HG02884 (cell line): ENCODE data around the gene KRT79.
"Not testable (repeated sequence)": the region's sequence is repeated elsewhere in the genome, so short reads cannot be mapped to it uniquely, and the experiment has no call there.

Experiments used
- ATAC-seq: cut with Tn5 transposase; IDR thresholded peaks from one replicate; pipeline ENCODE4 v1.9.1; 2021; ENCODE audit warnings: mild to moderate bottlenecking, moderate library complexity; ENCODE audit not compliant: unreplicated experiment

KRT79 gene

GRCh38 chr12:52807544-52808470, 26.3 kb downstream of the KRT79 start:
- no peak for ATAC-seq

GRCh38 chr12:52806821-52807543, 27.1 kb downstream of the KRT79 start:
- no peak for ATAC-seq

- no peak for ATAC-seq
These were observed 27.8 kb downstream of the KRT79 start for GRCh38 chr12:52806169-52806811.

GRCh38 chr12:52805739-52806138, 28.4 kb downstream of the KRT79 start:
- ATAC-seq = no peak

- no peak for ATAC-seq
These were observed 29.1 kb downstream of the KRT79 start for GRCh38 chr12:52805000-52805399.

GRCh38 chr12:52802442-52802841, 31.7 kb downstream of the KRT79 start:
- ATAC-seq = no peak

GRCh38 chr12:52801773-52802172, 32.3 kb downstream of the KRT79 start:
- no peak for ATAC-seq

GRCh38 chr12:52800259-52800917, 33.7 kb downstream of the KRT79 start:
- ATAC-seq = no peak

GRCh38 chr12:52799505-52800211, 34.5 kb downstream of the KRT79 start:
- no peak for ATAC-seq

- ATAC-seq = no peak
These were observed 35.2 kb downstream of the KRT79 start for GRCh38 chr12:52798671-52799504.

- ATAC-seq = no peak
These were observed 36.0 kb downstream of the KRT79 start for GRCh38 chr12:52798003-52798670.

- no peak for ATAC-seq
These were observed 36.6 kb downstream of the KRT79 start for GRCh38 chr12:52797529-52797894.

GRCh38 chr12:52796839-52797528, 37.1 kb downstream of the KRT79 start:
- ATAC-seq = no peak

- ATAC-seq = no peak
These were observed 37.7 kb downstream of the KRT79 start for GRCh38 chr12:52796429-52796794.

- ATAC-seq = no peak
These were observed 38.2 kb downstream of the KRT79 start, which contains the start of gene KRT3 for GRCh38 chr12:52795694-52796428. TSS of gene KRT3 (minus strand) at chr12:52796117. CDS start at chr12:52796042, 75 bp downstream.

GRCh38 chr12:52795332-52795674, 38.8 kb downstream of the KRT79 start:
- ATAC-seq = not testable (repeated sequence)

GRCh38 chr12:52794479-52795331, 39.4 kb downstream of the KRT79 start:
- no peak for ATAC-seq
